ENCODE results near the gene OSBPL7.

- TF ChIP-seq CEBPB (IDR thresholded peaks at IDR 0.05), result no peak
- TF ChIP-seq REST (IDR thresholded peaks at IDR 0.05; ENCODE audit: low read depth), result no peak
- TF ChIP-seq MAX (IDR thresholded peaks at IDR 0.05), result no peak
- TF ChIP-seq EP300 (IDR thresholded peaks at IDR 0.05; ENCODE audit: borderline replicate concordance), result no peak
- no peak for TF ChIP-seq RAD21 (IDR thresholded peaks at IDR 0.05; ENCODE audit: low read depth)
- TF ChIP-seq YY1 (IDR thresholded peaks at IDR 0.05; ENCODE audit: low read depth), result no peak
- no peak for TF ChIP-seq TAF1 (IDR thresholded peaks at IDR 0.05; ENCODE audit: low read depth)
- TF ChIP-seq EGR1 (IDR thresholded peaks at IDR 0.05), result no peak
- TF ChIP-seq FOXM1 (IDR thresholded peaks at IDR 0.05; ENCODE audit: borderline replicate concordance, low read depth), result no peak
- TF ChIP-seq ZBTB7A (IDR thresholded peaks at IDR 0.05; ENCODE audit: low read depth), result no peak
- no peak for TF ChIP-seq CREB1 (IDR thresholded peaks at IDR 0.05; ENCODE audit: low read depth)
- no peak for TF ChIP-seq NFIC (IDR thresholded peaks at IDR 0.05)
- no peak for TF ChIP-seq USF1 (IDR thresholded peaks at IDR 0.05)
- no peak for TF ChIP-seq TCF12 (IDR thresholded peaks at IDR 0.05; ENCODE audit: low read depth)
These were observed 64.2 kb downstream of the OSBPL7 start for GRCh38 chr17:47757386-47757785.

All from Ishikawa (cell line).